HL-60/S4 (cell line): ENCODE measurements around the gene CD226.
"Not testable (repeated sequence)": the region's sequence is repeated elsewhere in the genome, so short reads cannot be mapped to it uniquely, and the experiment has no call there.

Experiments
- in situ Hi-C: fragments of 300-500 bp; cut with MboI; formaldehyde crosslinking; loops from 2 replicates; pipeline ENCODE4 v1.14.3; 2022; ENCODE audit warnings: low sequenced_read_pairs

CD226 gene

GRCh38 chr18:69956665-69957620, 9.3 kb upstream of the CD226 start:
- in situ Hi-C loops, result no loop called here

- in situ Hi-C loops, result no loop called here
Measured at GRCh38 chr18:69956057-69956456, 8.4 kb upstream of the CD226 start.

DNA sequence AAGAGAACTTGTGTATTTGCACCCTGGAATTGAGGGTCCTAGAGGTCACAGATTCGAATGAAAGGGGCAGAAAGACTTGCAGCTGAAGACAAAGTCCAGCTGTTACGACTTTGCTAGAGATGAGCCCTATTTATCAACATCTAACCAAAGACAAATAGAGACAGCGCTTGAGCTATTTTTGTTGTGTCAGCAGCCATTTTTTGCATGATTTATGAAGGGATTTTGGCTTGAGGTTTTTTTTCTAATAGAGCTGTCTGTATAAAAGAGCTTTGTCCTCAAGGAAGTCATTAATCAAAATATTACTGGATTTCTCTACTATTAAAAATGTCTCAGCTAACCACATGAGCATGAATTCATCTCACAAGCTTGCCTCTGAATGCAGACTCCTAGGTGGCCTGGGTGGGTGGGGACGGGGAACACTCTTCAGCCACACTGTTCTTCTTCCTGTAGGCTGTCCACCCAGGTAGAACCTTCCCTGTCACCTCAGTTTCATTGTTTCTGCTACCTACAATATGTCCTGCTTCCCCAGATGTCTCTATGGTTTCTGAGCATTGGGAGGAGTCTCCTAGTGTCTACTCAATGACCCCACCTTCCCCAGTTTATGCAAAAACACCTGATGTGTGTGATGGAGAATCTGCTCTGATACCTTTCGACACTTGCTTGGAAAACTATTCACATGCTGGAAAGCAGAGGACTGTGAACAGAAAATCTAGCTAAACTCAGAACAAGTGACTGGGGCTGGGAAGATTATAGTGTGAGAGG, 7.2 kb upstream of the CD226 start:
- in situ Hi-C loops, result no loop called here

DNA sequence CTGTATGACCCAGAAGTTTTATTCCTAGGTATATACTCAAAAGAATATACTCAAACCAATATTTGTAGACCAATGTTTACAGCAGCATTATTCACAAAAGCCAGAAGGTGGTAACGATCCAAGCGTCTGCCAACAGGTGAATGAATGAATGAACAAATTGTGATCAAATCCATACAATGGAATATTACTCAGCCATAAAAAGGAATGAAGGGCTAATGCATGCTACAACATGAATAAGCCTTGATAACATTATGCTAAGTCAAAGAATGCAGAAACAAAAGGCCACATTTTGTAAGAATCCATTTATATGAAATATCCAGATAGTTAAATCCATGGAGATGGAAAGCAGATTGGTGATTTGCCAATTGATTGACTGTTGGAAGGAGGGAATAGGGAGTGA, 5.5 kb upstream of the CD226 start:
- in situ Hi-C loops, result no loop called here

DNA sequence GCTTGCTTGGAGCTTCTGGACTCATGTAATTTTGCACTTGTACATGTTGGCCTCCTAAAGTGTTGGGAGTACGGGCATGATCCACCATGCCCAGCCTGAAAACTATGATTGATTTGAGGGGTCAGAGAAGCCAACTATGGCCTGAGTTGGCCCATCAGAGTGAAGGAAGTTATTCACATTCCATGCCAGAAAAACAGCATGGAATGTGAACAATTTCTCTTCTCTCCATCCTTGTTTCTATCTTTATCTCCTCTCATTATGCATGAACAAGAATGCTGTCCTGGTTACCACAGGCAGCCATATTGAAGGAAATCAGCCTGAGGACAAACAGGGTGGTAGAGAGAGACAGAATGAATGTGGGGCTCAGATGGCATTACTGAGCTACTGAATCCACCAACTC, 3.5 kb upstream of the CD226 start:
- in situ Hi-C loops, result no loop called here

DNA sequence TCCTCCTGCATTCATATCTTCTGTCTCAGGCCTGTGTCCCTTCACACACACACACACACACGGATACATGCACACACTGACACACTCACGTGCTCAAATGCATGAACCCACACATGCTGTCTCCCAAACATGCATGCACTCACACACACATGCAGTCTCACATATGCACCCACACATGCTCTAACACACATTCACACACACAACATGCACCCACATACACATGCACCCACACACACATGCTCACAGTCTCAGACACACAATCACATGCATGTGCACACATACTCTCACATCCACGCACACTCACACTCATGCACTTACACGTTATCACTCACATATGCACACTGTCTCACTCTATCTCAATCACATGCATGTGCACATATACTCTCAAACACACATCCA, 1.9 kb upstream of the CD226 start:
- in situ Hi-C loops, result no loop called here

DNA sequence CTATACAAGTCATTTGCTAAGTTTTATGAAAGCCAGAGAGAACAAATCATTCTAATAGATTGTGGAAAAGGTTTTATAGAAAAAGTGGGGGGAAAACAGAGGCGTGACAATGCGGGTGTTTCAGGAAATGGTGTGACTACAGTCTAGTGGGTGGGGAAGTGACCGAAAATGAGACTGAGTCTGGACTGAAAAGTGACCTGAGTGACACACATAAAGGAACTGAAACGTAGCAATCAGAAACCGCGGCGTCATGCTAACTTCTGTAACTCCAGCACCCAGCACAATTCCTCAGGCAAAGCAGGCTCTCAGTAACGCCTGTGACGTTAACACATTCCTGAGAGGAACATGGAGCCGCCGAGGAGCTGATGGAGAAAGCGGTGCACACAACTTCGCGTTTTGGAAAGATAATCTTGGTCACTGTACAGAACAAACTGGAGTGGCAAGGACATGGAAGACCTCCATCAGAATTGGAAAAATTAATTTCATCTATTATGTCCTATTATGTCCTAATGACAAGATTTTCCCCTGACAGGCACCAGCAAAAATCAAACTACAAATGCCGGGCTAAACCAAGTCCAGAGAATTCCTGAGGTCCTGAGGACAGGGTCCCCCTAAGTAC, 1.4 kb upstream of the CD226 start:
- in situ Hi-C loops, result no loop called here

GRCh38 chr18:69948256-69948655, 583 bp upstream of the CD226 start:
- in situ Hi-C loops, result no loop called here

GRCh38 chr18:69946608-69947155, 991 bp downstream of the CD226 start:
- in situ Hi-C loops, result no loop called here

GRCh38 chr18:69945220-69946114, 2.2 kb downstream of the CD226 start:
- in situ Hi-C loops, result no loop called here

DNA sequence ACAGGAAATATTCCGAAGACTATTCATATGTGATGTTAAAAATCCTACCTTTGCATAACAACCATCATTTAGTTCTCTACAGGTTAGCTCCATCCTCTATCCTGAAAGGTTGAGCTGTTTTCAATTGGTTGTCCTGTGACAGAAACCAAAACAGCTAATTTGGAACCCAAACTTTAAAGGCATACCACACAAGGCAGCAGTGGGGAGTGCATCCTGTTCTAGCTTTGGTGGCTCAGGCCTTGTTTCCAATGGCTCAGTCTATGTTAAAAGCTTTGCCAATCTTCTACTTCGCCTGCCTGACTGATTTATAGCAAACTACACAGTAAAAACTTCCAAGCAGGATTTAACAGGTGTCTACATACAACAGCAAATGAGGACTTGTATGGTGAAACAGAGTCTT, 3.2 kb downstream of the CD226 start:
- in situ Hi-C loops, result no loop called here

GRCh38 chr18:69943021-69943420, 4.7 kb downstream of the CD226 start:
- in situ Hi-C loops, result no loop called here

DNA sequence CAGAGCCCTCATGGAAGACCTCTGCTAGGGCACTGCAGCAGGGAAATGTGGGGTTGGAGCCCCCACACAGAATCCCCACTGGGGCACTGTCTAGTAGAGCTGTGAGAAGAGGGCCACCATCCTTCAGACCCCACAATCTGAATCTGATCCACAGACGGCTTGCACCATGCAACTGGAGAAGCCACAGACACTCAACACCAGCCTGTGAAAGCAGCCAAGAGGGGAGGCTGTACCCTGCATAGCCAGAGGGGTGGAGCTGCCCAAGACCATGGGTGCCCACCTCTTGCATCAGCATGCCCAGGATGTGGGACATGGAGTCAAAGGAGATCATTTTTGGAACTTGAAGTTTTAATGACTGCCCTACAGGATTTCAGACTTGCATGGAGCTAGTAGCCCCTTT, 6.5 kb downstream of the CD226 start:
- in situ Hi-C loops, result no loop called here

DNA sequence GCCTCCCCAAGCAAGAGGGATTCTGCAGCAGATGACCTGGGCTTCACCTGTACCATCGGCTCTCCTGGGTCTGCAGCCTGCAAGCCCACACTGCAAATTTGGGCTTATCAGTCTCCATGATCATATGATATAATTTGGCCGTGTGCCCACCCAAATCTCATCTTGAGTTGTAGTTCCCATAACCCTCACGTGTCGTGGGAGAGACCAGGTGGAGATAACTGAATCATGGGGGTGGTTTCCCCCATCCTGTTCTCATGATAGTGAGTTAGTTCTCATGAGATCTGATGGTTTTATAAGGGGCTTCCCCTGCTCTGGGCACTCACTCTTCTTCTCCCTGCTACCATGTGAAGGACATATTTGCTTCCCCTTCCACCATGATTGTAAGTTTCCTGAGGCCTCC, 7.9 kb downstream of the CD226 start:
- in situ Hi-C loops, result not testable (repeated sequence)

GRCh38 chr18:69936191-69936558, 11.5 kb downstream of the CD226 start:
- in situ Hi-C loops, result no loop called here

- in situ Hi-C loops, result no loop called here
Measured at GRCh38 chr18:69935319-69936190, 12.1 kb downstream of the CD226 start.

DNA sequence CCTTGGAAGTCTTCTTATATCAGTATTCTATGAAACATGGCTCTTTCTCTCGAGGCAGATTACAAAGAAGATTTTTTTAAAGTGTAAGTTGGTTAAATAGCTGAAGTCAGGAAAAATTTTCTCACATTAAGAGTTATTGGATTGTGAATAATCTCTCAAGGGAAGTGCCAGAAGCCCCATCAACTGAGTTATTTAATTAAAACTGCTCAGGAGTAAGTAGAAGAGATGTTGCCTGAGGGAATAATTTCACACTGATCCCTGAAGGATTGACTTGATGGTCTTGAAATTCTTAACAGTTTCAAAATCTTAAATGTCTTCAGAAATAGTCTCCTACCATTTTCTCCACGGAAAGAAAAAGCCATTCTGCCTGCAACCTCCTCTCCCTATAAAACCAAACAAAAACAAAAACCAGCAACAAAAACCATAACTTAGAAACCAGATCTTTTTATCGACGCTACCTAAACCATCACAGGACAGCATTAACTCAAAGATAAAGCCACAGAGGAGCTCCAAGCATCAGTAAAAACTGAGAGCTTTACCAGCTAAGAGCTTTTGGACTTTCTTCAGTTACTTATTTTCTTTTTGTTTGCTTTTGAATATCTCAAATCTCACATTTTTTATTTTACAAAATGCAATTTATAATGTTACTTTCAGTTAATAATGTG, 12.9 kb downstream of the CD226 start:
- in situ Hi-C loops, result no loop called here

GRCh38 chr18:69929041-69929774, 18.5 kb downstream of the CD226 start:
- in situ Hi-C loops, result no loop called here
